Measurements from ENCODE around the gene CCDC181.
"Not testable (repeated sequence)": the region's sequence is repeated elsewhere in the genome, so short reads cannot be mapped to it uniquely, and the experiment has no call there.

The CCDC181 gene

DNA sequence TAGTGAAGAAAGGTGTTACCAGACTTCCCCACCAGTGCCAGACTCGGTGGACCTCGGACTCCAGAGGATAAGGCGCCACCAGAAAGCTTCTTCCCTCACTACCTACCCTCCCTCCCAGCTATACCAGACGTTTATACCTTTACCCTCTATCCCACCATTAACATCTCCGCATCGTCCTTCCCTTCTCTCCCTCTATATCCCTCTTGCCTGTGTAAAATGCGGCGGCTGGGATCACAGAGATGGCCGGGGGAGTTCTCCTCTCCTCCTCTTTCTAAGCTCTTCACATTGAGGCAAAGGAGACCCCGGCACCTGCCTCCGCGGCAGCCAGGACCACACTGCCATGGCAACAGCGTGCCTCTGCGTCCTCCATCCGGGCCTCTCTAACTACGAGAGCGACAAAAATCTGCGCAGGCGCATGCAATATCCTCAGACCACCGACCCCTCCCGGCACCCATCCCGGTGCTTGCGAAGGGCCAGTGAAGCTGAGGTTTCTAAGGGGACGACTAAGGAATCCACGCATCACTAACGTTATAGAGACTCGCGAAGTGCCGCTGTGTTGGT lies at the start of gene CCDC181:
Gene CCDC181 (minus strand): TSS at position 394 of the 561 bp plus-strand sequence. CDS start 2,547 bp downstream, outside the sequence.
- DNase-seq (ENCODE audit: low read depth in 1 of 2, low spot score in 1 of 2), result peak; percentile 6 to 10

DNA sequence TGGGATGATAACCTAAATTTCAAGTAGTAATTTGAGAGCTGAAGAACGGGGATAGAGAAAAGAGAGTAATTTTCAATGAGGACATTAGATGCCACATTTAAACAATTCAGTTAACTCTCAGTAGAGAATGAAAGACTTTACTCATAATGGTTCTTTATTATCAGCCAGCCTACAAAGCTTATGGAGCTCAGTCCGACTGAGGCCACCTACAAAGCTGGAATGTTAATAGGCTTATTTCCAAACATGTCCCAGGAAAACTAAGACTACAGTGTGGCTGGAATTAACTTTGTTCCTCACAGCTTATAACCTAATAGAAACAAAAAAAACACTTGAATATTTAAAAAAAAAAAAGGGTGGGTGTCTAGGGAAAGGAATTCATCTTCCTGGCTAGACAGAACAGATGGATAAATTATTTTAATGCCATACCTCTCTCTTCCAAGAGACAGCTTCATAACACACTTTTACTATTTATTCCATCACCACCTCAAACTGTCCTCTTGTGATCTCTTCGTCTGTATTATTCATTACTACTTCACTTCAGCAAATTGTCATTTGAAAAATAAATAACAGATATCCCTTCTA lies 48.6 kb upstream of the CCDC181 start:
- no peak for DNase-seq (ENCODE audit: low read depth in 1 of 2, low spot score in 1 of 2)

DNA sequence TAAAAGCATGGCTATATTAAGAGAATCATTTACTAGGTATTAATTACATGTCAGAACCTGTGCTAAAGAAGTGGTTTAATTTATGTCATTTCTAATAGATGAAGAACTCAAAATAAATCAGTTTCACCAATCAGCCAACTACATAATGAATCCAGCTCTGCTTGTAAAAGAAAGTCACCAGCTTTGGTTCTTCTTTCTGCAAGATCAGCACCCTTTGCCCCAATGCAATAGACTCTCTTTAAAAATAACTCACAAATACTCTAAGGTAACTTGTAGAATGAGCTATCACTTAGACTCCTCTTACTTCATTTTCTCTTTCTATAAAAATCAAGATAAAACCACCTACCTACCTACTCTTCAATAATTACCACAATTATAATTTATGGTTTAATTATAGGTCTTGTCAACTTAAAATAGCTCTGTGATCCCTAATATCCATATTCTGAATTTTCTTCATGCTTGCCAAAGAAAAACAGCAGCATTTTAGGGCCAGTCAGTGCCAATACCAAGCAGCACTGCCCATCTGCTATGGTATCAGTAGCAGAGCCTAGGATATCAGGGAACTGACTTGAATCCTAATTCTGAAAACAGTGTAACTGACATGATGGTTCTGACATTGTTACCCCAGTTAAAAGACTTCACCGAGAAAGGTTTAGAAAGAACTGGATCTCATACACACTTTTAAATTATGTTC lies 47.2 kb upstream of the CCDC181 start:
- DNase-seq (ENCODE audit: low read depth in 1 of 2, low spot score in 1 of 2), result no peak

DNA sequence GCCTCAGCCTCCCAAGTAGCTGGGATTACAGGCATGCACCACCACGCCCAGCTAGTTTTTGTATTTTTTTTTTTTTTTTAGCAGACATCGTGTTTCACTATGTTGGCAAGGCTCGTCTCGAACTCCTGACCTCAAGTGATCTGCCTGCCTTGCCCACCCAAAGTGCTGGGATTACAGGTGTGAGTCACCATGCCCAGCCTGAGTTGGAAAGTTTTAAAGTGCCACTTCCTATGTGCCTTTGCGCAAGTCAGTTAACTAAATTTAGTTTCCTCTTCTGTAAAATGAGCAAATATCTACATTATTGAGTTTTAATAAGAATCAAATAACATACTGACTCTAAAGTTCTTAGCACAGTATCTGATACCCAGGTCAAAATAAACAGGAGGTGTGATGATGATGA lies 46.1 kb upstream of the CCDC181 start:
- no peak for DNase-seq (ENCODE audit: low read depth in 1 of 2, low spot score in 1 of 2)

DNA sequence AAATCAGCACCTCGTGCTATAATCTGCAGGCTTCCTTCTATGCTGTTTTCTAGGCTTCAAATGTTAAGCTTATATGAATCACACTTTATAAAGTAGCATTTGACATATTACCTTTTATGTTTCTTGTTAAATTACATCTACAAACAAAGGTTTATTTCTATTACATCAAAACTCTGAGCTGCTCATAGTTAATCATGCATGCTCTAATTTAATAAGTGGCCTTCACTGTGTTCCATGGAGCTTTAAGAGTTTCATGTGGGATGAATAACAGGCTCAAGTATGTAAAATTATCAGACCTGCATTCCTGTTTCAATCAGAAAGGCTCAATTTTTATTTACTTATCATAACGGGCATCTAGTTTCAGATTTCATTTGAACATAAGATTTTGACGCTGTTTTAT lies 45.5 kb upstream of the CCDC181 start:
- no peak for DNase-seq (ENCODE audit: low read depth in 1 of 2, low spot score in 1 of 2)

DNA sequence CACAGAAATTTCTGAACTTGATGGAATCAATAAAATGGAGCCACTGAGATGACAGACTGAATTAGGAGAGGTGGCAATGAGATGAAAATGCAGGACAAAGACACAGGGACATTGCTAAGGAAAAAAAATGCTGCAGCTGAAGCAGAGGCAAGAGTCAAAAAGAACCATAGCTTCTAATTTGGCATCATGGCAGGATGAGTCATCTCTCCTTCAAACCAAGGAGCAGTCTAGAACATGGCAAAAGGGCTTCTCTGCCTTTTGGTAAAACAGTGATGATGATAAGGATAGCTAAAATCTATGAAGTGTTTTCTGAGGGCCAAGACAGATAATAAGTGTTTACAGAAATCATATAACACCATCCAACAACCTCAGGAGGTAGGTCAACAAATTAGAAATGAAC lies 41.7 kb upstream of the CCDC181 start:
- DNase-seq (ENCODE audit: low read depth in 1 of 2, low spot score in 1 of 2), result no peak

DNA sequence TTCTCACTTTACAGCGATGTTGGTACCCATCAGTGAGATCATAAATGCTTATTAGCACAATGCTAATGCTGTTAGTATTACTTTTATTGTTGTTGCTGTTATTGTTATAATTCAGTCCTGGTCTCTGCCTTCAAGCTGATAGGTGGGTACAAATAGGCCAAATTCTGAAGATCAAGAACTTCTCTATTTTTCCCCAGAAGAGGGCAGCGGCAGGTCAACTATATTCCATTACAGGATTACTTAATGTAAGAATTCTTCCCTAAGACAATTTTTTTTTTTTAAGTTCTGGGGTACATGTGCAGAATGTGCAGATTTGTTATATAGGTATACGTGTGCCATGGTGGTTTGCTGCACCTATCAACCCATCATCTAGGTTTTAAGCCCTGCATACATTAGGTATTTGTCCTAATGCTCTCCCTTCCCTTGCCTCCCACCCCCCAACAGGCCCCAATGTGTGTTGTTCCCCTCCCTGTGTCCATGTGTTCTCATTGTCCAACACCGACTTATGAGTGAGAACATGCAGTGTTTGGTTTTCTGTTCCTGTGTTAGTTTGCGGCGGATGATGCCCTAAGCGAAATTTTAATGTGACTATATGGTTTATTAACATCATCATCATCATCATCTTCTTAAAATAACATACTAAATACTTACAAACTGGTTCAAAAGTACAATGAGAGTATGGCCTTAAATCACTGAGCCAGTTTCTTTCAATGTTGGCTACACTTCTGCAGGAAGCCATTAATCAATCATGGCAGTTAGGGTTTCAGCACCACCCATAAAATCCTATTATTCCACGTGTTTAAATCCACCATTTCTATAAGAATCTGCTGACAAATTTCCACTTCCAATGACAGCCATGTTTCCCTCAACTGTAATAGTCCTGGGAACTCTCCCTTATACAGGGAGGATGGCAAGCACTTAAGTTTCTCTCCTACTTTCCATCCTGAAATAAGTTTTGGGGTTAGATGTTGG lies 39.3 kb upstream of the CCDC181 start:
- DNase-seq (ENCODE audit: low read depth in 1 of 2, low spot score in 1 of 2), result no peak

DNA sequence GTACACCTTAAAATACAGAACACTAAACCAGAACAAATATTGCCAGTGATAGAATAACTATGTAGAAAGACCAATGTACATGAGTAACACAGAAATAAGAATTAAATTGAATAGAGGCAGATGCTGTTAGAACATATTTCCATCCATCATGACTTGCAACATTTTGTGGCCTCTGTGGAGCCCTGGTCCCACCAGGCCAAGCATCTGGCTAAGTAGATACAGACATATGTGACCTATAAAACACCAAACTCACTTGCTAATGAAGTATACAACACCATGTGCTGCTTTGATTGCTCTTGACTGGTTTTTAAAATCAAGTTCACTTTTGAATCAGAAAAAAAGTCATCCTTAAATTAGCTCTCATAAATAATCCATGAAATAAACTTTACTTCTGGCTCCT lies 38.0 kb upstream of the CCDC181 start:
- no peak for DNase-seq (ENCODE audit: low read depth in 1 of 2, low spot score in 1 of 2)

DNA sequence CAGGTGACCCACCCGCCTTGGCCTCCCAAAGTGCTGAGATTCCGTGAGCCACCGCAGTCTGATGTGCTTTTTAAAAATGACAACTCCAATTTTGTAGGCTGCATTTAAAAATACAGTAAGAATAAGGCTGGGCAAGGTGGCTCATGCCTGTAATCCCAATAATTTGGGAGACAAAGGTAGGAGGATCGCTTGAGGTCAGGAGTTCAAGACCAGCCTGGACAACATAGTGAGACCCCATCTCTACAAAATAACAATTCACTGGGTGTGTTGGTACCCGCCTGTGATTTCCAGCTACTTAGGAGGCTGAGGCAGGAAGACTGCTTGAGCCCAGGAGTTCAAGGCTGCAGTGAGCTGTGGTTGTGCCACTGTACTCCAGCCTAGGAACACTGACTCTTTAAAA lies 35.1 kb upstream of the CCDC181 start:
- no peak for DNase-seq (ENCODE audit: low read depth in 1 of 2, low spot score in 1 of 2)

DNA sequence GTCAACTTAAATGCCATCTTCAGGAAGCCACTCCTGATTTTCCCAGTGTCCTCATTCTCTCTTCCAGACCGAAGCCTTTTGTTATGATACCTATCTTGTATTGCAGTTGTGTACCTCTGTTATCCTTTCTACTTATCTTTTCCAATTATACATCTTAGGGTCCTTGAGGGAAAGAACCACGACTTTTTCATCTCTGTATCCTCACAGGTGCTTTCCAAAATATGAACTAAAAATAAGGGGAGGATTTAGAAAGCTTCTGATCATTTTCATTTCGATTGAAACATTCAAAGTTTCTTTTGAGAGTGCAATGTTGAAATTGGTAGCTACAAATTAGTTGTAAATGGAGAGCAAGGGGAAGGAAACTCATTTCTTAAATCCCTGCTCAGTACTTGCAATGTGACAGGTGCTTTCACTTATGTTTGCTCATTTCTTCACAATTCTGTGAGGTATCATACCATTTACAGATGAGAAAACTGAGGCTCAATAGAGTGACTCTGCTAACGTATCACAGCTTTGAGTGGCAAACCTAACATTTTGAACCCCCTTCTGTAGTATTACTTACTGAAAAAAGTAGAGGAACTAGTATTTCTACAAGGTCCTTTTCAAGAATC lies 34.2 kb upstream of the CCDC181 start:
- no peak for DNase-seq (ENCODE audit: low read depth in 1 of 2, low spot score in 1 of 2)

DNA sequence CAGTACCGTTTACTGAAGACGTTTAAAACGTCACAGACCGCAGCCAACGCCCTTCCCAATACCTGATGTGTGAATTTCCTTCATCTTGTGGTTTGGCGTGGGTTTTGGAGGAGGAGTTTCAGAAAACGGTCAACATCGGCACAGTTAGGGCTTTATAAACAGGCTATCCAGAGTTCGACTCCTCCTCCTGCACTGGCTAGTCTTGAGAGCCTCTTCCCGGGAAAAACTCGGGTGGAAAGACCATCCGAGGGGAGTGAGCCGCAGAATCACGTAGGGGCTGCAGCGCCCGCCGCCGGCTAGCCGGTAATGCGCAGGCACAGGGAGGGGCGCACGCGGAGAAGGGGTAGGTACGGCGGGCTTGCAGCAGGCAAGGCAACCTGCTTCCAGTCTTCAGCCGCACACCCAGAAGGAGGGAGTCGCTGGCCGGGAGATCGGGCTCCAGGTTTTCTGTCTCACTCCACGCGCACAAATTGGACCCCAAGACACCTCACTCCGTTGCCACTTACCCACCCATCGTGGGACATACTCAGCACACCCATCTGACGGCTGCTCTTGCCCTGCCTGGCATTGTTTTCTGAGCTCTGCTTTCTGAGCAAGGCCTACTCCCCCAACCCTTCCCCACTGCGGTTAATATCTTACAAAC lies 33.0 kb upstream of the CCDC181 start:
- DNase-seq (ENCODE audit: low read depth in 1 of 2, low spot score in 1 of 2), result no peak

DNA sequence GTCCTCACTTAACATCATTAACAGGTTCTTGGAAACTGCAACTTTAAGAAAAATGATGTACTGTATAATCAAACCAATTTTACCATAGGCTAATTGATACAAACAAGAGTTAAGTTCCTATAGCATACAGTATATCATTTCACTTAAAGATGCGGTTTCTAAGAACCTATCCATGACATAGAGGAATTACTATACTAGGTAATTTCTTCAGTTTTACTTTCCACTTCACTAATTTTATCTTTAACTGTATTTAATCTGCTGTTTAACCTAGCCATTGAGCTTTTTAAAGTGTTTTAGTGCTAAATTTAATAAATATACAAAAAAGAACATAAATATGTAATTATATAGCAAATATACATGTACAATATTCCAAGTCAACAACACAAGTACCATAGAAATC lies 30.2 kb upstream of the CCDC181 start:
- DNase-seq (ENCODE audit: low read depth in 1 of 2, low spot score in 1 of 2), result no peak

DNA sequence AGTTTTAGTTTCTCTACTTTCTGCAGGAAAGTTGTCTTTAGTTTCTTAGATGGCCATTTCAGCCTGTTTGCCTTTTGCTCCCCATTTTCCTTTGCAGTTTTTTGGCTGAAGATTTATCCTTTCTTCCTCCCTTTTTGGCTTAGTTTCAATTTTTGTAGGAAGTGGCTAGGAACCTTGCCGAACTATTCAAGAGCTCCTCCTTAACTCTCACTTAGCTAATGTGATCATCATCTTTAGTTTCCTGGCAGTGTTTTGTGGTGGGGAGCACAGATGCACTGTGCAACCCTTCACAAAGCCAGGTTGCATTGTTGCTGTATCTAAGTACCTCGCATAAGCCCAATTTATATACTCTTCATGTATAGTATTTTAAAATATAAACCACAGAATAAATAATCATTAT lies 28.8 kb upstream of the CCDC181 start:
- DNase-seq (ENCODE audit: low read depth in 1 of 2, low spot score in 1 of 2), result no peak

DNA sequence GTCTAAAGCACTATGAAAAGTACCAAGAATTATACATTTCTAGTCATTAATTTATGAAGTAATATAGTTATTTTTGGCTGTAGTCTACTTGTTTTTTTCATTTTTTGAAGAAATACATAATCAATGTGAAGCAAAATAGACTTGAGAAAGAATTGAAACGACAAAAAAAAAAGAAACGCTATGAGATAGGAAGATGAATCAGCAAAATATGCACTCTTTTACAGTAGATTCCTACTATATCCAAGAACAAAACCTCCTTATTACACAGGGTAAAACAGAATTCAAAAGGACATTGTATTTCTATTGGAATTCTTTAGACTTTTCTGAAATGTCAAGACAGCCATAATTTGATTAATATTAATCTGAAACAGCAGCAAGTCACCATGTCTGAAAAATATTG lies 25.6 kb upstream of the CCDC181 start:
- DNase-seq (ENCODE audit: low read depth in 1 of 2, low spot score in 1 of 2), result no peak

DNA sequence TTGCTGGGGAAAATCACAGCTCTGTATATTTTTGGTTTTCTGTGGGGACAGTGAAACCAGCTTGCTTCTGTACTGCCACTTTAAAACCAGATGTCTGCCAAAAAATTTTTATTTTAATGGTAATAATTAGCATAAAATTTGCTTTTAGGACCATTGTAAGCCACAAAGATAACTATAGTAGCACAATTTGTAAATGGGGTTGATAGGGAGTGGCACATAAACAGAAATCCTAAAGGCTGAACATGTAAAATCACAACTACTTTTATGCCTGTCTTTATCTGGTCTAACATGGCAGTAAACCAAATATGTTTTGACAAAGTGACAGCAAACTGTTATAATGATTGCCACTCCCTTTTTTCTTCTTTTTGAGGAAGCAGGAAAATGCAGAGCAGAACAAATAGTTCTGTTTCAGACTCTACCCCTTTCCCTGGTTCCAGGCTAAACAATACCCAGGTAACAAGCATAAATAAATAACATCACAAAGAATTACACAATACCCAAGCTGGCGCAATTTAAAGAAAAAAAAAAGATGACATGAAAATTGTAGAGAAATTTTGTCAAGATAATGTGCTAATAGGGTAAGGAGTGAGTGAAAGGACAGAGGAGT lies 24.0 kb upstream of the CCDC181 start:
- no peak for DNase-seq (ENCODE audit: low read depth in 1 of 2, low spot score in 1 of 2)

DNA sequence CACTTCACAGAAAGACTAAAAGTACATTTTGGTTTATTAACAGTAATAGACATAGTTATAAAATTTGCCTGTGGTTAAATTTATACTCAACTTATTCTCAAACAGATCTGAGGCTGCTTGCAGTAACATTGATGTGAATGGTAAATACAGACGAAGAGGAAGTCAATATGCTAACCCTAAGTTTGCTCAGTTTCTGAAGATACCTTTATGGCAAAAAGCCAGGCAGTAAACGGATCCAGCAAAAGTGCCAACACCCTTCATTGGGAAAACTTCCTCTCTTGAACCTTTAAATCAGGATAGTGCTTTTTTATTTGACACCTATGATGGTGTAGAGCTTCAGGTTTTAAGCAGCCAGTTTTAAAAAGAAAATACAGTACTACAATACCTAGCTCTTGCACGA lies 16.6 kb upstream of the CCDC181 start:
- DNase-seq (ENCODE audit: low read depth in 1 of 2, low spot score in 1 of 2), result no peak

DNA sequence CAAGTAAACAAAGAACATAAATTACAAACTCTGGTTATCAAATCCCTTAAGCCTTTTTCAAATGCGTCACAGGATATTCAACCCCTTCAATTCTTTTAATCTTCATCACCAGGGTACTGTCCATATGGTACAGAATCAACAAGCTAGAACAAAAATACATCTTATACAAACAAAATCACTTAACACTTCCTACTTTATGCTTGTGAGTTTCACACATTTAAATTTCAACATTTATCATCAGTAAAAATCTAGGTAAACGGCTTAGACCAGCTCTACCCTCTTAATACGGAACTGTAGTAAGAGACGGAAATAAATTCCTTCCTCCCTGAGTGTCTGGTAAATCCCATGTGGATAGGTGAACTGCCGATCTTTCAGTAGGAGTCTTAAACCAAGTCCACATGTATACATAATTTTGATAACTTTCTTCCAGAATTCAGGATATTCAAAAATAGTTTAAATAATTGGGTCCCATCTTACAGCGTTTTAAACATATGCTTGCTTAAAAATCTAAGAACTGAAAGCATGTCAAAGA lies 1.0 kb downstream of the CCDC181 start:
- no peak for DNase-seq (ENCODE audit: low read depth in 1 of 2, low spot score in 1 of 2)

DNA sequence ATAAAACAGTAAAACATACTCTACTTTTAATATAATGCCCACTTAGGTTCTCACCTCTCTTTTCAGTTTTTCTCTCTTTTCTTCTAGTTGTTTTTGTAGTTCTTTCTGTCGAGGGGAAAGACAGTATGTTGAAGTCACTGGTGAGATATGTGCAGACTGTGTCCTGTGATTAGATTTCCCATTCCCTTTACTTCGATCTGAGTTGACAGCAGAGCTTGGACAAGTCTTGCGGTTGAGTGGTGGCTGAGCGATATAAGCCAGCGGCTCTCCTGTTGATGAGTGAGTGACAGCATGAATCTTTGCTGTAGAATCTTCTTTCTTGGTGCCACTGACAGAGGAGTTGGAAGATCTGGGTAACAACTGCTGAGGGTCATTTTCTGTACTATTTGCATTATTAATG lies 6.0 kb downstream of the CCDC181 start:
- DNase-seq (ENCODE audit: low read depth in 1 of 2, low spot score in 1 of 2), result no peak

DNA sequence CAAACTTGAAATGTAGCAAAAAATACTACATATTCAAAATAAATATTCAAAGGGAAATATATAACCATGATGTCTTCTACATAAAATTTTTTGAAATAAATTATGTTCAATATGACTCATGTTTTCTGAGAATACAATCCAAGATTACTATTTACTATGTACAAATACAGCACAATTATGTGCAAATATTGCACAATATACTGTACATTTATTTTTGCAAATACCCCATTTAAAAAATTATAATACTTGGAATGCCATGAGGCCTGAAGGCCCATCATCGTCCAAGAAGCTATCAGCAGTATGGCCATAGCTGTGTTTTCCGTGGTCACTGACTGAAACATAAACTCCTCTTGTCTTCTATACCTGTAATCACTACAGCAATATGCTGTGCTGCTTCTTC lies 12.3 kb downstream of the CCDC181 start:
- no peak for DNase-seq (ENCODE audit: low read depth in 1 of 2, low spot score in 1 of 2)

DNA sequence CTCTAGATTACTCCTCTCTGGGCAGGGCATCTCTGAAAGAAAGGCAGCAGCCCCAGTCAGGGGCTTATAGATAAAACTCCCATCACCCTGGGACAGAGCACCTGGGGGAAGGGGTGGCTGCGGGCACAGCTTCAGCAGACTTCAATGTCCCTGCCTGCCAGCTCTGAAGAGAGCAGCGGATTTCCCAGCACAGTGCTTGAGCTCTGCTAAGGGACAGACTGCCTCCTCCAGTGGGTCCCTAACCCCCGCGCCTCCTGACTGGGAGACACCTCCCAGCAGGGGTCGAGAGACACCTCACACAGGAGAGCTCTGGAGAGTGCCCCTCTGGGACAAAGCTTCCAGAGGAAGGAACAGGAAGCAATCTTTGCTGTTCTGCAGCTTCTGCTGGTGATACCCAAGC lies 18.9 kb downstream of the CCDC181 start:
- not testable (repeated sequence) for DNase-seq (ENCODE audit: low read depth in 1 of 2, low spot score in 1 of 2)

All from stimulated activated CD4-positive, alpha-beta T cell treated with anti-CD3 and anti-CD28 coated beads, Interleukin-15, amount 100 ng/mL, for 1 hour (primary cell).